ENCODE results near the gene ADAMTS9.

DNA sequence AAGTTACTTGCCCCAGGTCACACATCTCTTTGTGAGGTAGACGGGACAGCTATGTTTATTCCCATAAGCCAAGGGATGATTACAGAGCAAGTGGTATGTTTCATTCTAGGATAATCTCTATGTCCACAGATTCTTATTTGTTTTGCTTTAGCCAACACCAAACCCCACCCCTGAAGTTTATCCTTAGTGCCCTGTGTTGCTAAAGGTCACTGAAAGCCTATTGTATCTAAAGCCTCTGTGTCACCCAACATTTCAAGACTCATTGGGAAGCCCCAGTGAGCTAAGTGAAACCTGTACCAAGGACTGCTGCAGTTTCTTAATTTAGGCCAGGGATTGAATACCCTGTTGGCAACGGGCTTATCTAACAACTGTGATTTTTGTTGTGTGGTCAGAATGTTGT, 135.6 kb downstream of the ADAMTS9 start:
- TF ChIP-seq, protein P1, sequence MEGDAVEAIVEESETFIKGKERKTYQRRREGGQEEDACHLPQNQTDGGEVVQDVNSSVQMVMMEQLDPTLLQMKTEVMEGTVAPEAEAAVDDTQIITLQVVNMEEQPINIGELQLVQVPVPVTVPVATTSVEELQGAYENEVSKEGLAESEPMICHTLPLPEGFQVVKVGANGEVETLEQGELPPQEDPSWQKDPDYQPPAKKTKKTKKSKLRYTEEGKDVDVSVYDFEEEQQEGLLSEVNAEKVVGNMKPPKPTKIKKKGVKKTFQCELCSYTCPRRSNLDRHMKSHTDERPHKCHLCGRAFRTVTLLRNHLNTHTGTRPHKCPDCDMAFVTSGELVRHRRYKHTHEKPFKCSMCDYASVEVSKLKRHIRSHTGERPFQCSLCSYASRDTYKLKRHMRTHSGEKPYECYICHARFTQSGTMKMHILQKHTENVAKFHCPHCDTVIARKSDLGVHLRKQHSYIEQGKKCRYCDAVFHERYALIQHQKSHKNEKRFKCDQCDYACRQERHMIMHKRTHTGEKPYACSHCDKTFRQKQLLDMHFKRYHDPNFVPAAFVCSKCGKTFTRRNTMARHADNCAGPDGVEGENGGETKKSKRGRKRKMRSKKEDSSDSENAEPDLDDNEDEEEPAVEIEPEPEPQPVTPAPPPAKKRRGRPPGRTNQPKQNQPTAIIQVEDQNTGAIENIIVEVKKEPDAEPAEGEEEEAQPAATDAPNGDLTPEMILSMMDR (IDR thresholded peaks at IDR 0.05): no peak
- TF ChIP-seq EZH2 (IDR thresholded peaks at IDR 0.05; ENCODE audit: borderline replicate concordance, insufficient read depth, low read depth, low read length, poor library complexity, severe bottlenecking): no peak

Data from B cell (primary cell).